GM06990 (cell line): ENCODE results near the gene SENP1.

Source experiments
- DNase-seq: peaks from one replicate; pipeline ENCODE4 v3.0.0-alpha.2; 2011; ENCODE audit not compliant: insufficient read length; ENCODE audit errors: extremely low read depth
- H3K27me3 ChIP-seq: replicated peaks from 2 replicates; pipeline ENCODE4 v1.6.0; 2011; ENCODE audit warnings: low read length; ENCODE audit not compliant: control insufficient read depth, insufficient read depth
- H3K36me3 ChIP-seq: 2 replicates; pipeline ENCODE4 v1.5.1; 2011; ENCODE audit warnings: low read length; ENCODE audit not compliant: control insufficient read depth, insufficient read depth
- H3K4me3 ChIP-seq: replicated peaks from 2 replicates; pipeline ENCODE4 v1.5.1; 2011; ENCODE audit warnings: low read depth, mild to moderate bottlenecking, control low read depth, low read length
- TF ChIP-seq, protein P1 (sequence below): IDR thresholded peaks from 2 replicates; pipeline ENCODE4 v1.5.1; 2011; ENCODE audit warnings: low read length, control low read depth, mild to moderate bottlenecking, inconsistent platforms; ENCODE audit not compliant: insufficient read depth, poor library complexity, severe bottlenecking

SENP1 gene

GRCh38 chr12:48135027-48135426, 29.1 kb upstream of the SENP1 start:
- H3K4me3 ChIP-seq: no peak overlapping the region
- TF ChIP-seq, protein P1, sequence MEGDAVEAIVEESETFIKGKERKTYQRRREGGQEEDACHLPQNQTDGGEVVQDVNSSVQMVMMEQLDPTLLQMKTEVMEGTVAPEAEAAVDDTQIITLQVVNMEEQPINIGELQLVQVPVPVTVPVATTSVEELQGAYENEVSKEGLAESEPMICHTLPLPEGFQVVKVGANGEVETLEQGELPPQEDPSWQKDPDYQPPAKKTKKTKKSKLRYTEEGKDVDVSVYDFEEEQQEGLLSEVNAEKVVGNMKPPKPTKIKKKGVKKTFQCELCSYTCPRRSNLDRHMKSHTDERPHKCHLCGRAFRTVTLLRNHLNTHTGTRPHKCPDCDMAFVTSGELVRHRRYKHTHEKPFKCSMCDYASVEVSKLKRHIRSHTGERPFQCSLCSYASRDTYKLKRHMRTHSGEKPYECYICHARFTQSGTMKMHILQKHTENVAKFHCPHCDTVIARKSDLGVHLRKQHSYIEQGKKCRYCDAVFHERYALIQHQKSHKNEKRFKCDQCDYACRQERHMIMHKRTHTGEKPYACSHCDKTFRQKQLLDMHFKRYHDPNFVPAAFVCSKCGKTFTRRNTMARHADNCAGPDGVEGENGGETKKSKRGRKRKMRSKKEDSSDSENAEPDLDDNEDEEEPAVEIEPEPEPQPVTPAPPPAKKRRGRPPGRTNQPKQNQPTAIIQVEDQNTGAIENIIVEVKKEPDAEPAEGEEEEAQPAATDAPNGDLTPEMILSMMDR: no peak
- no peaks in the 10 kb centered on the region for H3K27me3 ChIP-seq
- DNase-seq: no peak
- peaks cover 34% of the 10 kb centered on the region for H3K36me3 ChIP-seq

- H3K4me3 ChIP-seq: no peak overlapping the region
- TF ChIP-seq, protein P1: no peak
- peaks cover 29% of the 10 kb centered on the region for H3K36me3 ChIP-seq
- DNase-seq: no peak
- H3K27me3 ChIP-seq: no peaks in the 10 kb centered on the region
These were observed 26.9 kb upstream of the SENP1 start for GRCh38 chr12:48132826-48133225.

DNA sequence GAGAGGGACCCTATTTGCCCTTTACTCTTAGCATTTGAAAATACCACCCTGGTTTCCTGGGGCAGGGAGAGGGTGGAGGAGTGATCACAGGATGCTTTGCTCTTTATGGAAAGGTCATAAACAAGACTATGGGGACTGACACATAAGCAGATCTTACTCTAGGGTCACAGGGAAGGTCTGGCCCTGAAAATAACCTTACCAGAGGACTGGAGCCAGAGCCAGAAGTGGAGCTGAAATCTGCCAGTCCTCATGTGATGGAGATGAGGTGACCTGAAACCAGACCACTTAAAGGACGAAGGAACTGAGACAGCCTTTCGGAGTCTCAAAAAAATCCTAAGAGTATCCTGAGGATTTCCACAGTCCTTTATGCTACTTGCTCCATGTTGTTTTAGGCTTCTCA, 25.6 kb upstream of the SENP1 start:
- Histone ChIP-seq H3K4me3 (no peak overlapping the region), H3K27me3 (no peaks in the 10 kb centered on the region), H3K36me3 (peaks cover 30% of the 10 kb centered on the region)
- TF ChIP-seq, protein P1: no peak
- DNase-seq: no peak

DNA sequence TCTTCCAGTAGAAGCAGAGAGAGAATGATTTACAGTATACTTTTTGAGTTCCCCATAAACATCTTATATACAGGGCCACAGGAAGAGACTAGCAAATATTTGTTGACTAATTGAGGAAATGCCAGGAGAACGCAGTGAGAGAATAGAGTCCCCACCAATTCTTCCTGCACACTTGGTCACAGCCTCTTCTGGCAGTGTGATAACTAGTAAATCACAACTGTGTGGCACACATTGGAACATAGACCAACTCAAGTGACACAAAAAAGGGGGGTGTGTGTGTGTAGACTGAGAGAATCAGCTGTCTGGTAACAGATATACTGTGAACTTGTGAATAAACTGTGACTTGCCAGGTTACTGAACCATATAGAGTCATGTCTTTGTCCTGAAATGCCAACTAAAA, 23.5 kb upstream of the SENP1 start:
- H3K4me3 ChIP-seq: no peak overlapping the region
- no peaks in the 10 kb centered on the region for H3K27me3 ChIP-seq
- peaks cover 24% of the 10 kb centered on the region for H3K36me3 ChIP-seq
- DNase-seq: no peak
- TF ChIP-seq, protein P1: no peak

DNA sequence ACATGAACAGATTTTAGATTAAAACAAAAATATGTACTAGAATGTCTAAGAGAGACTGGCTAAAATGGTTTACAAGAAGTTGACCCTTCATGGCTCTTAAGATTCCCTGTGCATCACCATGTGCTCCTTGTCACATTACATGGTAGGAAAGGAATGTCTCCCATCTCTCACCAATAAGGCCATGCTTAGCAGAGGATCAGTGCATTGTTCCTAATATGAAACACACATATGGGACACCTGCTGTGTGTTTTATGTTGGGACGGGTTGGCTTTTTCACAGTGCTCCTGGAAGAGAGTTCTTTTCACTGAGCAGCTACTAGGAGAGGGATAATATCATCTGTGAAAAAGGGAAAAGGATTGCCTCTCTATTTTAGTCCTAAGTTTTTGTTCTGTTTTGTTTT, 22.9 kb upstream of the SENP1 start:
- H3K36me3 ChIP-seq: peaks cover 22% of the 10 kb centered on the region
- H3K27me3 ChIP-seq: no peaks in the 10 kb centered on the region

More for the DNA sequence above, 22.9 kb upstream of the SENP1 start:
- H3K4me3 ChIP-seq: no peak overlapping the region
- TF ChIP-seq, protein P1: no peak
- DNase-seq: no peak
